Loucy (cell line): Measurements from ENCODE around the gene NRIP3.
"Not testable (repeated sequence)": the region's sequence is repeated elsewhere in the genome, so short reads cannot be mapped to it uniquely, and the experiment has no call there.

Source experiments
- H2AFZ ChIP-seq: fragments of 200-600 bp; sonication (generic); 2 replicates; pipeline ENCODE4 v1.6.0; 2016; ENCODE audit warnings: antibody characterized with exemption, mild to moderate bottlenecking, low read length, moderate library complexity
- H3F3A ChIP-seq: fragments of 200-600 bp; 2 replicates; pipeline ENCODE4 v1.6.0; 2016; ENCODE audit warnings: antibody characterized with exemption, low read depth, mild to moderate bottlenecking
- H3K27me3 ChIP-seq: fragments of 200-600 bp; sonication (generic); 2 replicates; pipeline ENCODE4 v1.6.1; 2014; ENCODE audit warnings: low read length, mild to moderate bottlenecking; ENCODE audit not compliant: insufficient read depth, poor library complexity, severe bottlenecking
- H3K36me3 ChIP-seq: fragments of 200-600 bp; sonication (generic); 2 replicates; pipeline ENCODE4 v1.6.1; 2016; ENCODE audit warnings: low read length; ENCODE audit not compliant: insufficient read depth
- H3K4me1 ChIP-seq: fragments of 200-600 bp; sonication (generic); 2 replicates; pipeline ENCODE4 v1.5.1; 2014; ENCODE audit warnings: low read length, mild to moderate bottlenecking; ENCODE audit not compliant: insufficient read depth, poor library complexity, severe bottlenecking
- H3K4me2 ChIP-seq: fragments of 200-600 bp; sonication (generic); 2 replicates; pipeline ENCODE4 v1.6.0; 2014; ENCODE audit warnings: antibody characterized with exemption, low read length, low read depth, mild to moderate bottlenecking; ENCODE audit not compliant: poor library complexity, severe bottlenecking
- H3K4me3 ChIP-seq: fragments of 200-600 bp; sonication (generic); 2 replicates; pipeline ENCODE4 v1.5.1; 2014; ENCODE audit warnings: low read length, mild to moderate bottlenecking, mixed read lengths; ENCODE audit not compliant: poor library complexity, severe bottlenecking
- H3K79me2 ChIP-seq: fragments of 200-600 bp; sonication (generic); 2 replicates; pipeline ENCODE4 v1.6.1; 2014; ENCODE audit warnings: low read length; ENCODE audit not compliant: insufficient read depth
- H3K9ac ChIP-seq: fragments of 200-600 bp; sonication (generic); 2 replicates; pipeline ENCODE4 v1.6.0; 2014; ENCODE audit warnings: mild to moderate bottlenecking, low read depth, low read length, moderate library complexity; ENCODE audit not compliant: poor library complexity, severe bottlenecking
- H3K9me2 ChIP-seq: fragments of 200-600 bp; sonication (generic); replicated peaks from 2 replicates; pipeline ENCODE4 v1.6.1; 2016; ENCODE audit warnings: low read depth, low read length, mixed read lengths
- H3K9me3 ChIP-seq: fragments of 200-600 bp; sonication (generic); 2 replicates; pipeline ENCODE4 v1.6.1; 2014; ENCODE audit warnings: mild to moderate bottlenecking, antibody characterized with exemption, low read length, low read depth; ENCODE audit not compliant: insufficient read depth
- H4K20me1 ChIP-seq: fragments of 200-600 bp; sonication (generic); 2 replicates; pipeline ENCODE4 v1.6.0; 2014; ENCODE audit warnings: antibody characterized with exemption, low read length, mild to moderate bottlenecking; ENCODE audit not compliant: insufficient read depth, poor library complexity, severe bottlenecking
- CTCF ChIP-seq: fragments of 200-600 bp; sonication (generic); conservative IDR thresholded peaks from 2 replicates; pipeline ENCODE4 v1.5.1; 2014; ENCODE audit warnings: mild to moderate bottlenecking, antibody characterized with exemption, low read length
- EZH2phosphoT487 ChIP-seq: fragments of 200-600 bp; IDR thresholded peaks from 2 replicates; pipeline ENCODE4 v1.6.1; 2018; ENCODE audit warnings: antibody characterized with exemption, mild to moderate bottlenecking, moderate library complexity, borderline replicate concordance

NRIP3 gene

GRCh38 chr11:8988329-8989234 lies 15.2 kb downstream of the NRIP3 start:
- H3K36me3 ChIP-seq: no peaks in the 10 kb centered on the region
- H3K79me2 ChIP-seq: no peaks in the 10 kb centered on the region
- no peaks in the 10 kb centered on the region for H3K9me2 ChIP-seq
- no peak overlapping the region for H3K9ac ChIP-seq
- no peaks in the 10 kb centered on the region for H3F3A ChIP-seq
- H4K20me1 ChIP-seq: no peaks in the 10 kb centered on the region
- H3K9me3 ChIP-seq: no peaks in the 10 kb centered on the region
- no peak overlapping the region for H2AFZ ChIP-seq
- H3K4me3 ChIP-seq: no peak overlapping the region
- no peak for TF ChIP-seq CTCF
- no peak for TF ChIP-seq EZH2phosphoT487
- no peaks in the 10 kb centered on the region for H3K27me3 ChIP-seq
- H3K4me2 ChIP-seq: no peak overlapping the region
- no peaks in the 10 kb centered on the region for H3K4me1 ChIP-seq

- no peak for TF ChIP-seq CTCF
- no peak for TF ChIP-seq EZH2phosphoT487
- Histone ChIP-seq H3F3A (no peaks in the 10 kb centered on the region), H3K4me2 (no peak overlapping the region), H3K4me1 (no peaks in the 10 kb centered on the region), H3K36me3 (no peaks in the 10 kb centered on the region), H3K9ac (no peak overlapping the region), H4K20me1 (no peaks in the 10 kb centered on the region), H3K79me2 (no peaks in the 10 kb centered on the region), H3K27me3 (no peaks in the 10 kb centered on the region), H3K9me3 (no peaks in the 10 kb centered on the region), H3K4me3 (no peak overlapping the region), H2AFZ (no peak overlapping the region), H3K9me2 (no peaks in the 10 kb centered on the region)
Observed at GRCh38 chr11:8987446-8987845, 16.4 kb downstream of the NRIP3 start.

GRCh38 chr11:8986772-8987171 lies 17.0 kb downstream of the NRIP3 start:
- H2AFZ ChIP-seq, H3F3A ChIP-seq, H4K20me1 ChIP-seq, H3K27me3 ChIP-seq, H3K4me1 ChIP-seq, H3K36me3 ChIP-seq, H3K9me3 ChIP-seq, H3K9me2 ChIP-seq, H3K4me2 ChIP-seq, H3K4me3 ChIP-seq, H3K9ac ChIP-seq, H3K79me2 ChIP-seq: not testable (repeated sequence)

- Histone ChIP-seq H3K4me1 (no peaks in the 10 kb centered on the region), H3K79me2 (no peaks in the 10 kb centered on the region), H3K4me3 (no peak overlapping the region), H3K9me3 (no peaks in the 10 kb centered on the region), H3K4me2 (no peak overlapping the region), H3K27me3 (no peaks in the 10 kb centered on the region), H2AFZ (no peak overlapping the region), H3F3A (no peaks in the 10 kb centered on the region), H4K20me1 (no peaks in the 10 kb centered on the region), H3K9me2 (no peaks in the 10 kb centered on the region), H3K36me3 (no peaks in the 10 kb centered on the region), H3K9ac (no peak overlapping the region)
- no peak for TF ChIP-seq EZH2phosphoT487
- no peak for TF ChIP-seq CTCF
Observed at GRCh38 chr11:8985462-8985861, 18.3 kb downstream of the NRIP3 start.
